MM.1S (cell line): ENCODE measurements around the gene MEX3D.
"Not testable (repeated sequence)": the region's sequence is repeated elsewhere in the genome, so short reads cannot be mapped to it uniquely, and the experiment has no call there.

Experiments
- DNase-seq: peaks from one replicate; pipeline ENCODE4 v3.0.0-alpha.2; 2015
- H2AFZ ChIP-seq: fragments of 300-600 bp; sonication (generic); 2 replicates; pipeline ENCODE4 v1.6.0; 2016; ENCODE audit warnings: antibody characterized with exemption, low read length
- H3F3A ChIP-seq: fragments of 300-600 bp; sonication (generic); 2 replicates; pipeline ENCODE4 v1.6.1; 2016; ENCODE audit warnings: mild to moderate bottlenecking, antibody characterized with exemption, low read length, moderate library complexity, mixed read lengths; ENCODE audit not compliant: insufficient read depth
- H3K27ac ChIP-seq: fragments of 300-600 bp; sonication (generic); 2 replicates; pipeline ENCODE4 v1.5.1; 2016; ENCODE audit warnings: mild to moderate bottlenecking, low read length
- H3K27me3 ChIP-seq: fragments of 300-600 bp; sonication (generic); replicated peaks from 2 replicates; pipeline ENCODE4 v1.6.0; 2016; ENCODE audit warnings: low read length; ENCODE audit not compliant: insufficient read depth
- H3K36me3 ChIP-seq: fragments of 300-600 bp; sonication (generic); replicated peaks from 2 replicates; pipeline ENCODE4 v1.6.1; 2016; ENCODE audit warnings: mild to moderate bottlenecking, low read length, mixed read lengths; ENCODE audit not compliant: insufficient read depth
- H3K4me1 ChIP-seq: fragments of 300-600 bp; sonication (generic); 2 replicates; pipeline ENCODE4 v1.6.1; 2016; ENCODE audit warnings: low read length, mixed read lengths
- H3K4me2 ChIP-seq: fragments of 300-600 bp; sonication (generic); 2 replicates; pipeline ENCODE4 v1.6.0; 2016; ENCODE audit warnings: low read depth, low read length
- H3K4me3 ChIP-seq: fragments of 300-600 bp; sonication (generic); 2 replicates; pipeline ENCODE4 v1.5.1; 2016; ENCODE audit warnings: low read length, mixed read lengths
- H3K79me2 ChIP-seq: fragments of 300-600 bp; sonication (generic); 2 replicates; pipeline ENCODE4 v1.6.1; 2016; ENCODE audit warnings: mixed run types, low read length, mixed read lengths
- H3K9ac ChIP-seq: fragments of 300-600 bp; sonication (generic); 2 replicates; pipeline ENCODE4 v1.6.1; 2016; ENCODE audit warnings: low read length, mixed read lengths
- H3K9me2 ChIP-seq: fragments of 300-600 bp; sonication (generic); replicated peaks from 2 replicates; pipeline ENCODE4 v1.6.1; 2016; ENCODE audit warnings: mild to moderate bottlenecking, low read length, mixed read lengths; ENCODE audit not compliant: insufficient read depth
- H3K9me3 ChIP-seq: fragments of 300-600 bp; sonication (generic); replicated peaks from 2 replicates; pipeline ENCODE4 v1.6.1; 2016; ENCODE audit warnings: mild to moderate bottlenecking, low read length, mixed read lengths; ENCODE audit not compliant: insufficient read depth
- H4K20me1 ChIP-seq: fragments of 300-600 bp; sonication (generic); 2 replicates; pipeline ENCODE4 v1.6.1; 2016; ENCODE audit warnings: mild to moderate bottlenecking, low read length, moderate library complexity, mixed read lengths; ENCODE audit not compliant: insufficient read depth
- CTCF ChIP-seq: fragments of 300-600 bp; sonication (generic); IDR thresholded peaks from 2 replicates; pipeline ENCODE4 v1.5.1; 2016; ENCODE audit warnings: antibody characterized with exemption, low read length, mixed read lengths
- EZH2 ChIP-seq: fragments of 300-600 bp; sonication (generic); optimal IDR thresholded peaks from 2 replicates; pipeline ENCODE3; 2017; ENCODE audit warnings: low read depth, mild to moderate bottlenecking, antibody characterized with exemption, low read length, mixed read lengths
- EZH2phosphoT487 ChIP-seq: fragments of 300-600 bp; sonication (generic); IDR thresholded peaks from 2 replicates; pipeline ENCODE4 v1.6.1; 2018; ENCODE audit warnings: antibody characterized with exemption, low read length

The MEX3D gene

GRCh38 chr19:1531587-1531986, 36.5 kb downstream of the MEX3D start:
- no peaks in the 10 kb centered on the region for H4K20me1 ChIP-seq
- no peaks in the 10 kb centered on the region for H3K9me3 ChIP-seq
- H3F3A ChIP-seq, result no peaks in the 10 kb centered on the region
- no peak overlapping the region for H3K9ac ChIP-seq
- H3K4me2 ChIP-seq, result no peak overlapping the region
- H3K4me3 ChIP-seq, result no peak overlapping the region
- no peaks in the 10 kb centered on the region for H3K79me2 ChIP-seq
- H2AFZ ChIP-seq, result no peak overlapping the region
- TF ChIP-seq EZH2 (no peak), EZH2phosphoT487 (no peak), CTCF (no peak)
- peaks cover 90% of the 10 kb centered on the region for H3K27me3 ChIP-seq
- H3K9me2 ChIP-seq, result no peaks in the 10 kb centered on the region
- H3K36me3 ChIP-seq, result no peaks in the 10 kb centered on the region
- H3K4me1 ChIP-seq, result no peaks in the 10 kb centered on the region
- H3K27ac ChIP-seq, result no peak overlapping the region
- DNase-seq, result no peak

GRCh38 chr19:1530856-1531255, 37.3 kb downstream of the MEX3D start:
- H3K79me2 ChIP-seq, H3K9ac ChIP-seq, H3K27ac ChIP-seq, H3F3A ChIP-seq, H3K4me1 ChIP-seq, H3K4me3 ChIP-seq, H3K9me2 ChIP-seq, H4K20me1 ChIP-seq, H3K4me2 ChIP-seq, H3K9me3 ChIP-seq, H2AFZ ChIP-seq, H3K36me3 ChIP-seq, DNase-seq: not testable (repeated sequence)
- peaks cover 90% of the 10 kb centered on the region for H3K27me3 ChIP-seq

- H3K27me3 ChIP-seq, result peaks cover 91% of the 10 kb centered on the region
- no peak overlapping the region for H2AFZ ChIP-seq
- no peaks in the 10 kb centered on the region for H3F3A ChIP-seq
- no peak overlapping the region for H3K4me3 ChIP-seq
- H3K9me2 ChIP-seq, result no peaks in the 10 kb centered on the region
- no peak for DNase-seq
- no peaks in the 10 kb centered on the region for H4K20me1 ChIP-seq
- H3K4me2 ChIP-seq, result no peak overlapping the region
- no peaks in the 10 kb centered on the region for H3K4me1 ChIP-seq
- no peaks in the 10 kb centered on the region for H3K79me2 ChIP-seq
- H3K27ac ChIP-seq, result no peak overlapping the region
- TF ChIP-seq EZH2phosphoT487, result 0 out of 2 replicates have a peak, but pooled peaks have one; percentile 30
- no peak for TF ChIP-seq EZH2
- no peaks in the 10 kb centered on the region for H3K9me3 ChIP-seq
- H3K36me3 ChIP-seq, result no peaks in the 10 kb centered on the region
- H3K9ac ChIP-seq, result no peak overlapping the region
Measured at GRCh38 chr19:1529430-1529816, 38.7 kb downstream of the MEX3D start.

GRCh38 chr19:1528596-1529429, 39.3 kb downstream of the MEX3D start:
- peaks cover 89% of the 10 kb centered on the region for H3K27me3 ChIP-seq
- TF ChIP-seq CTCF (no peak), EZH2phosphoT487 (no peak), EZH2 (no peak)
- H2AFZ ChIP-seq, result no peak overlapping the region
- DNase-seq, result no peak
- no peaks in the 10 kb centered on the region for H3K9me2 ChIP-seq
- no peak overlapping the region for H3K4me3 ChIP-seq
- H3K79me2 ChIP-seq, result no peaks in the 10 kb centered on the region
- H4K20me1 ChIP-seq, result no peaks in the 10 kb centered on the region
- no peak overlapping the region for H3K4me2 ChIP-seq
- H3K36me3 ChIP-seq, result no peaks in the 10 kb centered on the region
- no peaks in the 10 kb centered on the region for H3F3A ChIP-seq
- no peak overlapping the region for H3K27ac ChIP-seq
- no peaks in the 10 kb centered on the region for H3K9me3 ChIP-seq
- no peak overlapping the region for H3K9ac ChIP-seq
- no peaks in the 10 kb centered on the region for H3K4me1 ChIP-seq
